Uterus (tissue), 4 donors: ENCODE results near the gene TIGAR. TPM values are rescaled to one million over a fixed set of nuclear protein-coding genes. Genes with fewer than 3 reads are reported as not detected.

Source experiments
- DNase-seq, 2 donors: peaks; one replicate each; pipeline ENCODE4 v3.0.0-alpha.2; 2019 to 2020
- H3K27ac ChIP-seq, 2 donors: fragments of 200-600 bp; sonication (generic); 1 replicate in 1 of 2; 2 replicates in 1 of 2; pipeline ENCODE4 v1.5.1; 2016 to 2018
- H3K27me3 ChIP-seq, 2 donors: fragments of 200-600 bp; sonication (generic); one replicate each; pipeline ENCODE4 v1.5.1; 2018 to 2019; ENCODE audit warnings: control low read depth in 1 of 2
- H3K36me3 ChIP-seq, 2 donors: fragments of 200-600 bp; sonication (generic); one replicate each; pipeline ENCODE4 v1.5.1; 2019; ENCODE audit warnings: control low read depth in 1 of 2
- H3K4me1 ChIP-seq, 2 donors: fragments of 200-600 bp; sonication (generic); one replicate each; pipeline ENCODE4 v1.5.1; 2018 to 2019; ENCODE audit warnings: control low read depth in 1 of 2
- H3K4me3 ChIP-seq, 2 donors: fragments of 200-600 bp; sonication (generic); 1 replicate in 1 of 2; 2 replicates in 1 of 2; pipeline ENCODE4 v1.5.1; 2018 to 2019; ENCODE audit warnings: mild to moderate bottlenecking in 1 of 2
- H3K9me3 ChIP-seq, 2 donors: fragments of 200-600 bp; sonication (generic); one replicate each; pipeline ENCODE4 v1.5.1; 2019; ENCODE audit warnings: control low read depth in 1 of 2
- POLR2A ChIP-seq, 2 donors: fragments of 450-650 bp; IDR thresholded peaks; one replicate each; pipeline ENCODE4 v1.6.1; 2016; ENCODE audit warnings: antibody characterized with exemption in 2 of 2, mild to moderate bottlenecking in 1 of 2, moderate library complexity in 1 of 2
- intact Hi-C: fragments of 100-400 bp; cut with DNase I; formaldehyde crosslinking; loops from one replicate; pipeline ENCODE4 v1.15.1; 2023; ENCODE audit warnings: low total_unique reads
- total RNA-seq, 4 donors: library from RNA; depleted of rRNA in 3 of 4; stranded (reverse); fragments of >200 nt in 3 of 4; gene quantifications; one replicate each; pipeline versions ENCODE4 v1.1.0 to v1.2.4, GENCODE V29; 2014 to 2023
- TF ChIP-seq, protein P1 (sequence below), 4 experiments: fragments of 200-600 bp in 2 of 4; fragments of 450-650 bp in 2 of 4; sonication (generic) in 2 of 4; IDR thresholded peaks; one replicate each; pipeline ENCODE4 v1.5.1; 2016 to 2019; ENCODE audit warnings: antibody characterized with exemption in 4 of 4, mild to moderate bottlenecking in 2 of 4, moderate library complexity in 1 of 4
- donor health status: DM: yes; HTN: yes; CAD: no.

The TIGAR gene
- total RNA-seq, 4 donors from 2014 or later, result 0.26 to 10.6 (median 2.3) TPM

GRCh38 chr12:4356041-4356327 is 35.0 kb downstream of the TIGAR start:
- intact Hi-C loops, result no loop called here
- no peak overlapping the region for H3K27ac ChIP-seq
- no peaks in the 10 kb centered on the region for H3K36me3 ChIP-seq
- no peak overlapping the region for H3K4me3 ChIP-seq
- H3K9me3 ChIP-seq, result no peaks in the 10 kb centered on the region
- H3K27me3 ChIP-seq, result no peaks in the 10 kb centered on the region
- H3K4me1 ChIP-seq, result no peaks in the 10 kb centered on the region
- TF ChIP-seq, protein P1, sequence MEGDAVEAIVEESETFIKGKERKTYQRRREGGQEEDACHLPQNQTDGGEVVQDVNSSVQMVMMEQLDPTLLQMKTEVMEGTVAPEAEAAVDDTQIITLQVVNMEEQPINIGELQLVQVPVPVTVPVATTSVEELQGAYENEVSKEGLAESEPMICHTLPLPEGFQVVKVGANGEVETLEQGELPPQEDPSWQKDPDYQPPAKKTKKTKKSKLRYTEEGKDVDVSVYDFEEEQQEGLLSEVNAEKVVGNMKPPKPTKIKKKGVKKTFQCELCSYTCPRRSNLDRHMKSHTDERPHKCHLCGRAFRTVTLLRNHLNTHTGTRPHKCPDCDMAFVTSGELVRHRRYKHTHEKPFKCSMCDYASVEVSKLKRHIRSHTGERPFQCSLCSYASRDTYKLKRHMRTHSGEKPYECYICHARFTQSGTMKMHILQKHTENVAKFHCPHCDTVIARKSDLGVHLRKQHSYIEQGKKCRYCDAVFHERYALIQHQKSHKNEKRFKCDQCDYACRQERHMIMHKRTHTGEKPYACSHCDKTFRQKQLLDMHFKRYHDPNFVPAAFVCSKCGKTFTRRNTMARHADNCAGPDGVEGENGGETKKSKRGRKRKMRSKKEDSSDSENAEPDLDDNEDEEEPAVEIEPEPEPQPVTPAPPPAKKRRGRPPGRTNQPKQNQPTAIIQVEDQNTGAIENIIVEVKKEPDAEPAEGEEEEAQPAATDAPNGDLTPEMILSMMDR (IDR thresholded peaks at IDR 0.05), result no peak
- no peak for TF ChIP-seq POLR2A (IDR thresholded peaks at IDR 0.05)
- DNase-seq, result no peak

- H3K27ac ChIP-seq, result no peak overlapping the region
- no peak overlapping the region for H3K4me3 ChIP-seq
- H3K36me3 ChIP-seq, result no peaks in the 10 kb centered on the region
- no peaks in the 10 kb centered on the region for H3K9me3 ChIP-seq
- TF ChIP-seq POLR2A (IDR thresholded peaks at IDR 0.05), result no peak
- TF ChIP-seq, protein P1 (IDR thresholded peaks at IDR 0.05), result no peak
- H3K27me3 ChIP-seq, result no peaks in the 10 kb centered on the region
- no peaks in the 10 kb centered on the region for H3K4me1 ChIP-seq
- intact Hi-C loops, result no loop called here
- DNase-seq, result no peak
Measured at GRCh38 chr12:4366090-4366489, 45.1 kb downstream of the TIGAR start.

- Histone ChIP-seq H3K27ac (no peak overlapping the region), H3K4me1 (no peaks in the 10 kb centered on the region), H3K36me3 (no peaks in the 10 kb centered on the region), H3K9me3 (no peaks in the 10 kb centered on the region), H3K27me3 (no peaks in the 10 kb centered on the region), H3K4me3 (no peak overlapping the region)
- no peak for TF ChIP-seq POLR2A (IDR thresholded peaks at IDR 0.05)
- TF ChIP-seq, protein P1 (IDR thresholded peaks at IDR 0.05), result no peak
- intact Hi-C loops, result no loop called here
- DNase-seq, result no peak
Measured at GRCh38 chr12:4369548-4369947, 48.5 kb downstream of the TIGAR start.

GRCh38 chr12:4370265-4370664 is 49.3 kb downstream of the TIGAR start:
- Histone ChIP-seq H3K27me3 (no peaks in the 10 kb centered on the region), H3K4me1 (no peaks in the 10 kb centered on the region), H3K27ac (no peak overlapping the region), H3K4me3 (no peak overlapping the region), H3K36me3 (no peaks in the 10 kb centered on the region), H3K9me3 (no peaks in the 10 kb centered on the region)
- no peak for TF ChIP-seq POLR2A (IDR thresholded peaks at IDR 0.05)
- TF ChIP-seq, protein P1 (IDR thresholded peaks at IDR 0.05), result no peak
- intact Hi-C loops, result no loop called here
- DNase-seq, result no peak

GRCh38 chr12:4372653-4373052 is 51.6 kb downstream of the TIGAR start:
- H3K27ac ChIP-seq, result no peak overlapping the region
- H3K4me3 ChIP-seq, result no peak overlapping the region
- no peak for DNase-seq
- intact Hi-C loops, result no loop called here
- no peaks in the 10 kb centered on the region for H3K27me3 ChIP-seq
- TF ChIP-seq, protein P1 (IDR thresholded peaks at IDR 0.05), result no peak
- no peak for TF ChIP-seq POLR2A (IDR thresholded peaks at IDR 0.05)
- H3K4me1 ChIP-seq, result no peaks in the 10 kb centered on the region
- H3K36me3 ChIP-seq, result no peaks in the 10 kb centered on the region
- no peaks in the 10 kb centered on the region for H3K9me3 ChIP-seq
